OCI-LY7 (cell line): ENCODE data around the gene TAF3. TPM values are rescaled to one million over a fixed set of nuclear protein-coding genes. Genes with fewer than 3 reads are reported as not detected.

Experiments used
- BruUV-seq: library from RNA; stranded (reverse); fragments of 400-500 nt; replicated peaks from 2 replicates; lab custom pipeline; 2021; lab: Mats Ljungman, UMichigan
- CTCF ChIA-PET: fragments of 300-600 bp; sonication (Branson Sonifier 250); formaldehyde crosslinking; loops from one replicate; lab custom pipeline; 2022; ENCODE audit warnings: antibody characterized with exemption; ENCODE audit not compliant: unreplicated experiment; lab: Charles Lee
- POLR2A ChIA-PET: fragments of 300-600 bp; sonication (Branson Sonifier 250); formaldehyde crosslinking; loops from one replicate; lab custom pipeline; 2022; ENCODE audit warnings: antibody characterized with exemption; lab: Charles Lee
- DNase-seq: peaks from one replicate; pipeline ENCODE4 v3.0.0-alpha.2; 2015; ENCODE audit warnings: low spot score
- H2AFZ ChIP-seq: fragments of 200-600 bp; sonication (generic), shearing (Covaris generic); 2 replicates; pipeline ENCODE4 v1.6.1; 2014; ENCODE audit warnings: mild to moderate bottlenecking, antibody characterized with exemption, low read length, moderate library complexity
- H3K27ac ChIP-seq: fragments of 200-600 bp; sonication (generic); 2 replicates; pipeline ENCODE4 v1.5.1; 2014; ENCODE audit warnings: mixed run types, low read depth, mild to moderate bottlenecking, moderate library complexity, low read length, inconsistent platforms; ENCODE audit not compliant: poor library complexity, severe bottlenecking
- H3K36me3 ChIP-seq: fragments of 200-600 bp; sonication (generic); 2 replicates; pipeline ENCODE4 v1.6.1; 2014; ENCODE audit warnings: mild to moderate bottlenecking, antibody characterized with exemption, low read length, moderate library complexity, mixed read lengths; ENCODE audit not compliant: insufficient read depth
- H3K4me1 ChIP-seq: fragments of 200-600 bp; sonication (generic); 2 replicates; pipeline ENCODE4 v1.5.1; 2014; ENCODE audit warnings: mild to moderate bottlenecking, low read length; ENCODE audit not compliant: insufficient read depth, poor library complexity, severe bottlenecking
- H3K4me2 ChIP-seq: fragments of 200-600 bp; sonication (generic); 2 replicates; pipeline ENCODE4 v1.6.1; 2014; ENCODE audit warnings: mild to moderate bottlenecking, low read length
- H3K4me3 ChIP-seq: fragments of 200-600 bp; sonication (generic); 2 replicates; pipeline ENCODE4 v1.5.1; 2014; ENCODE audit warnings: mild to moderate bottlenecking, low read depth, low read length; ENCODE audit not compliant: poor library complexity, severe bottlenecking
- H3K79me2 ChIP-seq: fragments of 200-600 bp; sonication (generic); 2 replicates; pipeline ENCODE4 v1.6.1; 2016; ENCODE audit warnings: low read depth, mild to moderate bottlenecking, low read length, moderate library complexity, mixed read lengths; ENCODE audit not compliant: insufficient read depth
- H3K9me2 ChIP-seq: fragments of 200-600 bp; sonication (generic); 2 replicates; pipeline ENCODE4 v1.6.1; 2016; ENCODE audit warnings: mild to moderate bottlenecking, low read length, mixed read lengths; ENCODE audit not compliant: insufficient read depth
- H3K9me3 ChIP-seq: fragments of 200-600 bp; sonication (generic); 2 replicates; pipeline ENCODE4 v1.6.1; 2014; ENCODE audit warnings: mild to moderate bottlenecking, mixed run types, low read length, mixed read lengths
- H4K20me1 ChIP-seq: fragments of 200-600 bp; sonication (generic); 2 replicates; pipeline ENCODE4 v1.6.1; 2014; ENCODE audit warnings: mild to moderate bottlenecking, antibody characterized with exemption, low read length, moderate library complexity, mixed read lengths; ENCODE audit not compliant: insufficient read depth
- CTCF ChIP-seq: fragments of 200-600 bp; sonication (generic); conservative IDR thresholded peaks from 2 replicates; pipeline ENCODE4 v1.5.1; 2014; ENCODE audit warnings: mild to moderate bottlenecking, antibody characterized with exemption, low read length, moderate library complexity, mixed read lengths
- EZH2phosphoT487 ChIP-seq: fragments of 200-600 bp; sonication (generic); IDR thresholded peaks from 2 replicates; pipeline ENCODE4 v1.6.1; 2018; ENCODE audit warnings: low read depth, borderline replicate concordance, mild to moderate bottlenecking, mixed run types, antibody characterized with exemption, low read length, moderate library complexity, mixed read lengths
- intact Hi-C: fragments of 100-400 bp; cut with micrococcal nuclease; formaldehyde crosslinking; loops from one replicate; pipeline ENCODE4 v1.10.0; 2022; ENCODE audit not compliant: unreplicated experiment
- total RNA-seq, 2 experiments: library from RNA; depleted of rRNA in 1 of 2; stranded (reverse); fragments of >200 nt in 1 of 2; shearing (Covaris generic) in 1 of 2; gene quantifications; 2 replicates each; pipeline ENCODE4 v1.2.3, GENCODE V29; 2014 to 2022

The TAF3 gene
- total RNA-seq, 2 experiments from 2014 or later, result 3.8 to 11.1 TPM

DNA sequence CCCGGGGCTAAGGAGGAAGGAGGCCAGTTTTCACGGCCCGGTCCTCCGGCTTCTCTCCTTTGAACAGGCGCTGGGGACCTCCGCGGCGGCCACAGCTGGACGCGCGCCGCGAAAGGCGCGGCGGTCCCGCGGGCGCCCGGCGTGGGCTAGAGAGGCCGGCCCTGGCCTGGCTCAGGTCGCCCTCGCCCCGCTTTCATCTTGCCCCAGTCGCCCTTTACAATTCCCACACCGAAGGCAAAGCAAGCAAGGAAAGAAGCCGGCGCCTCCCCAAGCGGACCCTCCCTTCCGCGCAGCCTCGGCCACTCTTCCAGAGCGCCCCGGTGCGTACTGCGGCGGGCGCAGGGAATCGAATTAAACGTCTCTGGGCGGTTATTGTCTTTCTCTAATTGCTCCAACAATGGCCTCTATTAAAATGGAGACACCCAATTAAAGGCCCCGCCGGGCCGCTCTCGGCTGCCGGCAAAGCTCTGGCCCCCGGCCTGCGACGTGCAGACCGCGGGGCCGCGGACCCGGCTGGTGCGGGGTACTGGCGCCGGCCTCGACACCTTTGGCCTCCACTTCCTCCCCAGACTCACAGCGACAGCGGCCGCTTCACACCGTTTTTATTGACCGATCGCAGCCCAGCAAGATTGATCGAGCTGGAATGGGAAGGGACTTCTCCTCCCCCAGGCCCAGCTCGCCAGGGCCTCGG lies 231.7 kb downstream of the TAF3 start:
- no TSS peak for BruUV-seq
- intact Hi-C loops, result loop anchor here (10.0 kb wide), 1 partner anchor 1155 kb away; no protein-coding TSS in a partner anchor
- POLR2A ChIA-PET, result no interaction called here
- no peaks in the 10 kb centered on the region for H3K79me2 ChIP-seq
- no peaks in the 10 kb centered on the region for H3K9me2 ChIP-seq
- H3K4me2 ChIP-seq, result no peak overlapping the region
- H3K4me1 ChIP-seq, result no peaks in the 10 kb centered on the region
- TF ChIP-seq CTCF (no peak), EZH2phosphoT487 (no peak)
- CTCF ChIA-PET, result no interaction called here
- H2AFZ ChIP-seq, result no peak overlapping the region
- H3K36me3 ChIP-seq, result no peaks in the 10 kb centered on the region
- no peaks in the 10 kb centered on the region for H4K20me1 ChIP-seq
- no peak overlapping the region for H3K4me3 ChIP-seq
- H3K9me3 ChIP-seq, result no peaks in the 10 kb centered on the region
- no peak for DNase-seq
- no peak overlapping the region for H3K27ac ChIP-seq

DNA sequence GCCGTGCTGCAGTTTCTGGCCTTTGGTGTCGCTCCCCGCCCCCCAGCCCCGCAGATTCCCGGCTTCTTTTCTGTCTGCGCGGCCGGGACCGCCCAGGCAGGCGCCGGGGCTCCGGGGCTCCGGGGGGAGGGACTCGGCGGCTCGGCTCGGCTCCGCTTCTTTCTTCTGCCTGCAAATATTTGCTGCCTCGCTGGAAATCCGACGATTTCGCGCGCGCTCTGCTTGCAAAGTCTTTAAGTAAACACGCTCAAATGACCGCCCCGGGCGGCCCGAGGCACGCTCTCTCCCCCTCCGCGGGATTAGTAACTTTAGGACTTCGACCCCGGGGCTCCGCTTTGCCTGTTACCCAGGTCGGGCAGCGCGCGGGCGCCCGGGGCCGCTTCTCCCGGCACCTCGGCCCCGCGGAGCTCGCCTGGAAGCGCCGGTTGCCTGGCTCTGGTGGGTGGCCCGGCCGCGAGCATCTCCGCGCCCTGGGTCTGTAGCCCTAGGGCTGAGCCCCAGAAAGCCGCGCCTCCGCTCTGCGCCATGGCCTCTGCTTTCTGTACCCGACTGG lies 232.3 kb downstream of the TAF3 start:
- H3K79me2 ChIP-seq, result no peaks in the 10 kb centered on the region
- ChIA-PET POLR2A (no interaction called here), CTCF (no interaction called here)
- no peak for DNase-seq
- no peaks in the 10 kb centered on the region for H3K36me3 ChIP-seq
- H3K4me3 ChIP-seq, result no peak overlapping the region
- TF ChIP-seq EZH2phosphoT487, result no peak
- TF ChIP-seq CTCF, result no peak
- intact Hi-C loops, result loop anchor here (10.0 kb wide), 1 partner anchor 1154 kb away; no protein-coding TSS in a partner anchor
- no peaks in the 10 kb centered on the region for H3K9me3 ChIP-seq
- H2AFZ ChIP-seq, result no peak overlapping the region
- H3K27ac ChIP-seq, result no peak overlapping the region
- no TSS peak for BruUV-seq
- H4K20me1 ChIP-seq, result no peaks in the 10 kb centered on the region
- H3K4me2 ChIP-seq, result no peak overlapping the region
- H3K4me1 ChIP-seq, result no peaks in the 10 kb centered on the region
- no peaks in the 10 kb centered on the region for H3K9me2 ChIP-seq

- ChIA-PET POLR2A (no interaction called here), CTCF (no interaction called here)
- Histone ChIP-seq H3K9me2 (no peaks in the 10 kb centered on the region), H4K20me1 (no peaks in the 10 kb centered on the region), H3K36me3 (no peaks in the 10 kb centered on the region), H3K79me2 (no peaks in the 10 kb centered on the region), H3K4me1 (no peaks in the 10 kb centered on the region), H2AFZ (no peak overlapping the region), H3K4me3 (no peak overlapping the region), H3K27ac (no peak overlapping the region), H3K4me2 (no peak overlapping the region), H3K9me3 (no peaks in the 10 kb centered on the region)
- no TSS peak for BruUV-seq
- TF ChIP-seq CTCF (no peak), EZH2phosphoT487 (no peak)
- DNase-seq, result no peak
- intact Hi-C loops, result loop anchor here (10.0 kb wide), 1 partner anchor 1154 kb away; no protein-coding TSS in a partner anchor
Measured at GRCh38 chr10:8051109-8051821, 233.0 kb downstream of the TAF3 start.
